GM21515 (cell line): ENCODE results near the gene LAMA1.

Experiments used
- ATAC-seq: cut with Tn5 transposase; IDR thresholded peaks from one replicate; pipeline ENCODE4 v1.9.1; 2021; ENCODE audit not compliant: unreplicated experiment

The LAMA1 gene

DNA sequence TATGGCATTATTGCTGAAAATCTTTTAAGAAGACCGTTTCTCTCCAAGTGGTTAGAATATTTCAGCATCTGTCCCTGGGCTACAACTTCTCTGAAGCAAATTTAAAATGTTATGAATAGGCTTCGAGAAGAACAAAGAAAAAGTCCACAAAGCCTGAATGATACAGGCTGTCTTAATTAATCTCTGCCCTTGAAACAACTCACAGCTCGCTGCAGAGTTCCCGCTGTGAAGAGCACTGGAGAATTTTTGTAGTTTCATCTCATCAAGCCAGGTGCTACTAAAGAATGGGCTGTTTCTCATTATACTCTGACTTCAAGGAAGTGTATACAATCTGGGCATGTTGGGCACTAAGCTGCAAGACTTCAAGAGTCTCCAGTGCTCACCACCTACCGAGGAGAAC is 67.6 kb downstream of the LAMA1 start:
- no peak for ATAC-seq

DNA sequence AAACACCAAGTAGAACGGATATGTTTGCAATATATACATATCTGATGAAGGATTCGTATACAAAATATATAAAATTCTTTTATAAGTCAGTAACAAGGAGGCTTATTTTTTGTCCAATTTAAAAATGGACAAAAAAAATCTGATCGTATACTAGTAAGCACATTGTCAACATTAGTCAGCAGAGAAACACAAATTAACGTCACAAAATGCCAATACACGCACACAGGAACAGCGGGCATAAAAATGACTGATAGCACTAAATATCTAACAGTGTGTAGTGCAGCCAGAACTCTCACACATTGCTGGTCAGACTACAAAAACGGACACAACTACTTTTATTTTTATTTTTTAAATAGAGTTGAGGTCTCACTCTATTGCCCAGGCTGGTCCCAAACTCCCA is 69.5 kb downstream of the LAMA1 start:
- ATAC-seq, result no peak

DNA sequence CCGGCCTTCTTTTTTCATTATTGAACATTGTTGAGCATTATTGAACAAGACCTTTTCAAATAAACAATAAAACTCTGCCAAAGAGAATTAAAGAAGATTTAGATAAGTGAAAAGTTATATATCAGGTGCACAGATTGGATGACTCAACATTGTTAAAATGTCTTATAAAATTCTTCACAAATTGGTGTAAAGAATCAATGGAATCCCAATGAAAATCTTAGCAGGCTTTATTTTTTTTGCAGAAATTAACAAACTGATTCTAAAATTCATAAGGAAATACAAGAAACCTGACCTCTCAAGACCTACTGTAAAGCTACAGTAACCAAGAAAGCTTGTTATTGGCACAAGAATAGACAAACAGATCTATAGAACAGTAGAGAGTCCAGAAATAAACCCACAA is 70.3 kb downstream of the LAMA1 start:
- ATAC-seq, result no peak

DNA sequence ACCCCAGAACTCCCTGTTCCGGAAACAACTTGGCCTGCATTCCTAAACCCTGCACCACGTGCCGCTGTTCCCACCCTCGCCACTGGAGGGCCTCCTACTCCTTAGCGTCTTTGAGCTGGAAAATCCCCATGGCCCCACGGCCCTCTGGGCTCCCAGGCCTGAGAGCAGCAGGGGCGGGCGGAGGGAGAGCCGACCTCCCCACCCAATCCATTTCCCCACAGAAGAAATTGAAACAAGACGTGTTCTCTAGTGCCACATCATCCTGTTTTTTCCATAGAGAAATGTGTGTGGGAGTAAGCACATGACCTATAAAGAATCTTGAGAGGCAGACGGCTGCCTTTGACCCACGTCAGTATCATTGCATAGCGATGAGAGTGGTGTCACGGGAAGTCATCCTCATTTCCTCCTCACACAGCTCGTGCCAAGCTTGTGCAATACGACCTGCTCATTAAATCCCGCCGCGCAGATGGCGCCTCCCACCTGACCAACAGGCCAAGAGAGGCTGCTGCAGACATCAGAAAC is 79.2 kb downstream of the LAMA1 start:
- no peak for ATAC-seq

DNA sequence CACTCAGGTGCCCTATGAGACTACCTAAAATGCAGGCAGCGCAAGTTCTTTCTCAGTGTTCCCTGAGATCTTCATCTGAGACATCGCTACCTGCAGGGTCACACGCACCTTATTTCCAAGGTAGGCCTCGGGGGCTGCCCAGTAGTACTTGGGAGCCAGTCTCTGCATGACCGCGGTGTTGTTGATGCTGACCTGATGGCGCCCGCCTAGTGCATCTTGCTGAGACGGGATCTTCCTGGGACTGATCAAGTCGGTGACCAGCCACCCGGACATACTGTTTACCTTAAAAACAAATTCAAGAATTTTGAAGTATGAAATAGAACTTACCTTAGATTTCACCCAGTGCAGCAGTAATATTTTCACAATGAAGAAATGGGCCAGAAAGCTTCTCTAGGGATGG is 80.1 kb downstream of the LAMA1 start:
- ATAC-seq, result no peak

DNA sequence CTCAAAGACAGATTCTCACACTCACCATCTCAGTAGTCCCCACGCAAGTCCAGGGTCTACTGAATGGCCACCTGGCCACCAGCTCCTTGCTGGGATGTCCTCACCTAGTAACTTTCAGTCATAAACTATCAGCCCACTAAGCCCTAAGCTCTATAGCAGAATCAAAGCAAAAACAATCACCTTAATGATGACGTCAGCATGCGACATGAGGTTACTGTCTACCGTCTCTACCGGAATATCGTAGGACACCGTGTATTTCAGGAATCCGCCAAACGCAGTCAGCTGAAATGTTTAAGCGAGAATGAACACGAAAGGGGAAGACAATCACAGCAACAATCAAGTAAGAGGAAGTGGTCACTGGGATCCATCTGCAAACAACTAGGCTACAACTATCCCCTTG is 81.8 kb downstream of the LAMA1 start:
- no peak for ATAC-seq

DNA sequence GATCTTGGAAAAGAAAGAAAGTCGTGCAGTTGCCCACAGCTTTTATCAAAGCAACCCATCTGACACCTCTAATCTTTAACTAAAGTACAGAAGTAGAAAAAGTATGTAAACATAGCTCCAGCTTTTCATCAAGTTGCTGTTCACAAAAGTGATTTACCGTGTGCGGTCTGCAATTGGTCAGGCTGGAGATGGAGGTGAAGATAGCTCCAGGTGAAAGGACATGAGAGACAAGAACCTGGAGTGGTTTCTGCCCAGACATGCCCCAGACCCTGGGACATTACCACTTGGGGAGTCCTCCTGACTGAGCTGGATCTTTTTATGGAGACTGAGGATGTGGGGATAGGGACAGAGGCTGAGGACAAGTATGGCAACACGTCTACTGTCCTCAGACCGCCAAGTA is 82.7 kb downstream of the LAMA1 start:
- no peak for ATAC-seq

DNA sequence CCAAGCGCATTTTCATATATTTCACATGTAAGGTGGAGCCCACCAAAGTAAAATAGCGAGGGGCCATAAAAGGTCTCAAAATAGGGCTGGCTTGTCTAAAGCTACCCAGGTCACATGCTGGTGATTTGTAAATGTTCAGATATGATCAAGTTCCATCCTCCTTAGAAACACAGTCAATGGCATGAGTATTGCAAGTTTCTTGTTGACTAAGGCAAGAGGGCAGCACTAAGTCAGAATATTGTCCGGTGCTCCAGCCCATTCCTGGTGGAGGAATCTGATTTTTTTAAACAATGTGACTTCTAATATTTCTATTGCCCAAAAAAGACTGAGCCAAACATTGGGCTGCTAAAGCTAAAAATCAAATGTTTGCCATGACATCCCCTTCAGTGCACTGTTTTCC is 85.1 kb downstream of the LAMA1 start:
- no peak for ATAC-seq

DNA sequence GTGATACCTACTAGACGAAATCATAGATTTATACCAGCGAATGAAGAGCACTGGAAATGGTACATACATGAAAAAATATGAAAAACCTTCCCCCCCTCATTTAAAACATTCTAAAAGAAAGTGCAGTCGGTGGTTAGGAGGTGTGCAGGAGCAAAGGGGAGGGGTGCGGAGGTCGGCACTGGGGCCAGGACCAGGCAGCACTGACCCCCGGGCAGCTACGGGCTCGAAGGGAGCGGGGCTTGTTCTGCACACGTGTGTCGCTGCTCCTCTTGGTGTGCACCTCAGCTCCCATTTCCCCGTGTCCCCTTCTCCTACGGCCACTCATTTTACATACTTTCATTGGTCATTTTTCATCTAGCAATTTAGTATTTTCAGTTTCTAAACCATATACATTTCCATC is 89.0 kb downstream of the LAMA1 start:
- ATAC-seq, result no peak

DNA sequence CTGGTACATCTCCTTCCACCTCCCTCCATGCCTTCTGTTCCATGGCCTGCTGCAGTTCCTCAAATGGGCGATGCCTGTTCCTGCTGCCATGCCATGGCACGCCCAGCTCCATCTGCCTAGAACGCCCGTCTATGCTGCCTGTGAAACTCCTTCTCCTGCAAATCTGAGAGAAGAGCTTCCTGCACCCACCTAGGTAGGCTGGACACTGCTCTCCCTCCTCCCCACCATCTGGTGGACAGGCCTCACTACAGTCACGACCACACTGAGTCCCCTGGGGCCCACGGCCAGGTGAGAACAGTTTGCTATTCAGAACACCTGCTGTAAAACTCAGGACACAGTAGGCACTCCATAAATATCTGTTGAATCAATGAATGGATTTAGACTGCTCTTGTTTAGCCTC is 92.4 kb downstream of the LAMA1 start:
- ATAC-seq, result no peak

DNA sequence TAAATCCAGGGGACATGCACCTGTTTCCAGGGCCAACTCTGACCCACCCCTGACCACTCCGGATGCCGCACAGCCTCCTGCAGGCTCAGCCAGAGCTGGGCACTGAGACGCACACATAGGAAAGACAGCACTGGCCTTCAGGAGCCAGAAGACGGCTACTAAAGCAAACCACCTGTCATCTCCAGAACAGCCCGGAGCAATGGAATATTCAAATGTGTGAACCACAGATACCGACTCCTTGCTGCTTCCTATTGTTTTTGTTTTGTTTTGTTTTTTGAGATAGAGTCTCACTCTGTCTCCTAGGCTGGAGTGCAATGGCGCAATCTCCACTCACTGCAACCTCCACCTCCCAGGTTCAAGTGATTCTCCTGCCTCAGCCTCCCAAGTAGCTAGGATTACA is 94.0 kb downstream of the LAMA1 start:
- ATAC-seq, result no peak

DNA sequence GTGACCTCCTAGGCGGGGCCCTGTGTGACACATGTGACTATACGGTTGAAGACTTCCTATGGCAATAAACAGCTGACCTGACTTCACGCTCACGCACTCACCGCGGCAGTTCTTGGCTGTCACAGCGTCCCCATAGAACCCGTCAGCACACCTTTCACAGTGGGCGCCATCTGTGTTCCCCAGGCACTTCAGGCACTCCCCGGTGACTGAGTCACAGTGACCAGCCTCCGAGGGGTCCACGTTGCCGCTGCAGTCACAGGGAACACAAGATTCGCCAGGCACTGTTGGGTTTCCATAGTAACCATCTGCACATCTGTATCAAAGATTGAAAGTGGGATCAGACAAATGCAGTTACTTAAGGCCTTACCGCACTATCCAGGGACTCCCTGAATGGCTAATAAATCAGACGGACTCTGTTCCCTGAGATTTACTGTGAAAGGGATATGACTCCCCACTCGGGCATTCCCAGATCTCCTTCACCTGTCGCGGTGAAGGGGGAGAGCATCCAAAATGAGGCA is 94.5 kb downstream of the LAMA1 start:
- ATAC-seq, result no peak

DNA sequence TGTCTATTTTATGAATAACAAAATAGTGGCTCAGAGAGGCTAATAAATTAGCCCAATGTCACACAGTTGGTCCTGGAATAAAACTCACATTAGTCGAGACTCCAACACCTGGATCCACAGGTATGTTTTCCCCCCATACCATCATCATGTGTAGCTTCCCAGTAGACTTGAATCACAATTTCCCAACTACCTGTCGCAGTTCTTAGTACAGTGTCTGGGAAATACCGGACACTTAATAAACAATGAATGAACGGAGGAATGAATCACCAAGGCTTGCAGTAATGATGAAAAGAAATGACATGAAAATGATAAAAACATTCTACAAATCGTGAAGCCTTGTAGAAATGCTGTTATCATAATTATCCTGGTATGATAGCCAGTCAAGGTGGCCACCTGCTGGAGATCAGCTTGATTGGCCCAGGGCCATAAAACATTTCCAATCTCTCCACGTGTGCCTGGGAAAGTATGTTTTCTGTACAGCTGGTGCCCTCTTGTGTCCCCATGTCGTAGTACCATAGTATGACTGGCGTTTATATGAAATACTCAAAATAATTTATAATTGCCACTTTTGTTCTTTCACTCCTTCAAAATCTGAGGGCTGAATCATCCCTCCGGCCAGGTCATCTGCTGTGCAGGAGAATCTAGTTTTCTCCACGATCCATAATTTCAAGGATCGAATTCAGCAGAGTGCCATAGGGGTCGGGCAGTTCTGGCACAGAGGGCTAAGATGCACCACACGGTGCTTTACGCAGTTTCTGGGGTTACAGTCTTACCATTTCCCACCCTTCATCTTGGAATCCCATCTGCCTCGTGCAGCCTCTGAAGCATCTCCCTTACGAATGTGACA is 95.4 kb downstream of the LAMA1 start:
- no peak for ATAC-seq

DNA sequence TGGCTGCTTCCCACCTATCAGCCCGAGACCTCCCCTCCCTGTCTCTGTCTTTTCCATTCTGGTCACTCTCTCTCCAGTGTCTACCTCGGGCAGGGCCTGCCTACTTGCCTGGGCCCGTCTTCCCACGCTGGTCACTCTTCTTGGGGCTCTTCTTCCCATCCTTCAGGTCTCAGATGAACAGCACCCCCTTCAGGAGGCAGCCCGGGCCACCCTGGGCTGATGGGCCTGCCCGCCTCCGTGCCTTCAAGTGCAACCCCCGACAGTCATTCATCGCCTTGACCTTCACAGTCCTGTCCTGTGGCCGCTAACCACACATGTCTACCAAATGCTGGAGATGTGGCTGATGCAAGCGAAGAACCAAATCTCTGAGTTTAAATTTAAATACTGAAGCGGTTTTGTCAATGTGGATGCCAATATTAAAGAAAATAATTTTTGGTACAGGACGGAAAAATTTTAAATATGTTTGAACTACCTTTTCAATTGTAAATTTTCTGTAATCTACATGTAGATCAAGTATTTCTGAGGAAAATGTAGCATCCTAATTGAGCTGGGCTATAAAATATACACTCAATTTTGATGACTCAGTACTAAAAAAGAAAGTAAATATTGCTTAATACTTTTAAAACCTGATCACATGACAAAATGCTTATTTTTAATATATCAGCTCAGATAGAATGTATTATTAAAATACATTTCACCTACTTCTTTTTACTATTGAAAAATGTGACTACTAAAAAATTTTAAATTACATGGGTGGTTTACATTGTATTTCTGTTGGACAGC is 96.4 kb downstream of the LAMA1 start:
- no peak for ATAC-seq

DNA sequence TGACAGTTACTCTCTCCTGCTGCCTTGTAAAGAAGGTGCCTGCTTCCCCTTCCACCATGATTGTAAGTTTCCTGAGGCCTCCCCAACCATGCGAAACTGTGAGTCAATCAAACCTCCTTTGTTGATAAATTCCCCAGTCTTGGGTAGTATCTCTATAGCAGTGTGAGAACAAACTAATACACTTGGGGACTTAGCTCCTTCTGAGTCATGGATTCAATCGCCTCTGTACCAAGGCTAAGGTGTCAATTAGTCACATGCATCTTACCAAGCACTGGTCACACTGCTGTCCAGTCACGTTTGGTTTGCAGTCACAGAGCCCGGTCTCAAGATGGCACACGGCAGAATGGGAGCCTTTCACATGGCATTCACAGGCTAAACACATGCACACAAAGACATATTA is 100.6 kb downstream of the LAMA1 start:
- no peak for ATAC-seq

DNA sequence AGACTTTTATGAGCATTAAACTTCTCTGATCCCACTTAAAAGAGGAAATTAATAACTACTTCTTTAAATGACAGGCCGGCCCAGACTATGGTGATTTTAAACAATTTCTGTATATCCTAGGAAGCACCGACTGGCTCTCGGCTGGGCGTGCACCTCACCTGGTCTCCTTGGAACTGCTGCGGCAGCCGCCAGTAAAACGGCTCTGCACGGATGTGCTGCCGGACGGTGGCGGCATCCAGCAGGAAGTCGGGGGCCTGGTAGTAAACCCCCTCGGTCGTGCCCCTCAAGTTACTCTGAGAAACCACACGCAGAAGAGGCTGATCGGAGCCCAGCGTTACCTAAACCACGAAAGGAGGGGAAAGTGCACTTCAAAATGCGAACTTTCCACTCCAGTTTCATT is 106.5 kb downstream of the LAMA1 start:
- no peak for ATAC-seq

DNA sequence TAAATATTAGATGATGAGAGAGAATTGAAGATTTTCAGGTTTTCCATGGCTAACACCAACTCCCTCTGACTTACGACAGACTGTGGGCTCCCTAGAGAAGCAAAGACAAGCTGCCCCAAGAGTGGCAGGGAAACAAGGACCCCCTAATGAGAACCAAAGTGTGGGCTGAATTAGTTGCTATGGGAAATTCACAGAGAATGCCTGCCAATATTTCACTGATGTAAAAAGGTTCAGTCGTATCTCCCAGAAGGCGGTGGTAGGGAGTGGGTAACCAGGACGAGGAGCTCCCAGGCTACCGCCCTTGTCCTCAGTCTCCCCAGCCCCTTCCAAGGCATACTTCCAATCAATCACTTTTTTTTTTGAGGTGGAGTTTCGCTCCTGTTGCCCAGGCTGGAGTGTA is 113.6 kb downstream of the LAMA1 start:
- ATAC-seq, result no peak

DNA sequence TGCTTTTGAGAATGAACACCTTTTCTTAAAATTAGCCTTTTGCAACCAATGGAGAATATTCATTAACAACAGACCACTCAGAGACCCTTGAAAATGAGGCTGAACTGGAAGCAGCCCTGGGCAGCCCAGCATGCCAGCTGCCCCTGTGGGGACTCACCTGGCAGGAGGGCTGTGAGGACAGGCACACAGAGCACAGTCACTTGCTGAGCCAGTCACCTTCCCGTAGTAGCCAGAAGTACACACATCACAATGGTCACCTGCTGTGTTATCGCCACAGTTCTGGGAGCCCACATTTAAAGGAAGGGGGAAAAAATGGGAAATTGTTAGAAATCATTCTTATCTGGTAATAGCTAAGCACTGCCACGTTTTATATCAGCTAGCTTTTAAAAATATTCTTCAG is 115.5 kb downstream of the LAMA1 start:
- ATAC-seq, result no peak

DNA sequence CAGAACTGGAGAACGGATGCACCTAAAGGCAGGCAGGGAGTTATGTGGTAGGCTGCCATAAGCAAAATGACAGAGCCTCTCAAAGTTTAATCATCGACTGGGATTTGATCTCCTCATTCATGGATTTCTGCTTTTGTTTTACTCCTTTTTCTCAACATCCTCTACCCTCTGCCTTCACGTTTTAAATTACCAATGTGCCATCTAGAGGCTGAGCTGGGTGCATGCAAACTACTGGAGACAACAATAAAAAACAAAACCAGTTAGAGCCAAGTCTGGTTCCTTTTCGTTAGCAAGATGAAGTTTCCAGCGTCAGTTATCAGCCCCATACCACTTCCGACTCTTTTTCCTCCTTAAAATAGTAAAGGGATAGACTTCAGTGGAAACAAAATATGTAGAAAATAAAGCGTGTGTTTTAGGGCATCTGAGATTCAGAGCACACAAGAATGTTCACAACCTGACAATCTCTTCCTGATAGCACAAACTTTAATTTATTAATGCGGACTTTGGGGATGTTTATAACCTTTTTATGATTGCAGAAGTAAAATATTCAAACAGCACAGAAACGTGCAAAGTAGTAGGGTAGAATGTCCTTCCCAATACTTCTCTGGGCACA is 117.0 kb downstream of the LAMA1 start:
- no peak for ATAC-seq

DNA sequence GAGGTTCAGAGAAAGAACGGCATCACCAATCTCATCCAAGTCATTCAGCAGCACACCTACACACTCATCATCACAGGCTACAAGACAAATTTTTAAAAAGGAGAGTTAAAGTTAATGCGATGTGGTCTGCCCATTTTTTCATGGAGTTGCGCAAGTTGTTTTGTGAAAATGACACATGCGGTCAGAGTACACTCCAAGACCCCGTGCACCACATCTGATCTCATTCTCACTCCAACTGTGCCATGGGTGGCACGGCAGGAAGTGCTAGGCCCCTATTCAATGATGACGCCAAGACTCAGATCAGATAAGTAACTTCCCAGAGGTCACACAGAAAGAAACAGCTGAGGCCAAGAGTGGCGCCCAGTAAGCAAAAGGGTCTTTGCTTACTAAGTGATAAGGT is 119.8 kb downstream of the LAMA1 start:
- ATAC-seq, result no peak

DNA sequence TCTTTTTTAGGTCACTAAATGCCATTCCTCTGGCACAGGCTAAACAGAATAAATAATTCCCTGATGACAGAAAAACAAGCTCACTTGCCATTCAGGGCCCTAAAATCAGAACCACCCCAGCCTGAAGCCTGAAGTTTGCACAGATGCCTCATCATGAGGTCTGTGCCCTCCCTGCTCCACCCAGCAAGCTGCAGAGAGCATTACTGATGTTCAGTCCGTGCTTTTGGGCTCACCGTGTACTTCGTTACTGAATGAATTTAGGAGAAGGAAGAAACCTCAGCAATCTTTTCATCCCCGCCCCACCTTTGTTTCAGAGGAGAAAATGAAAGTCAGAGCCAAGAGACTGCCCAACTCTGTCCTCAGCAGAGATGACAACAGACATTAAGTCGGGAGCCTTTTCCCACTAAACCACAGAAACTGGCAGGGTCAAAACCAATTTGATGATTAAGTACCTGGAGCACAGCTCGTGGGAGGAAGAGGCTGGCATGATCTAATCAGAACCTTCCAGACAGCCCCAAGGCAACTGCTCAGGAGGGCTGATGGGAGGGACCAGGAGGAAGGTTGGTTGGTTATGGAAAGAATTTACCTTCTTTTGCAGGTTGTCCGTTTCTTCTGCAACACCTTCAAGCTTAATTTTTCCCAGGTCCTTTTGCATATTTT is 122.7 kb downstream of the LAMA1 start:
- ATAC-seq, result no peak
